Measurements from ENCODE around the gene NDUFB10. TPM values are rescaled to one million over a fixed set of nuclear protein-coding genes. Genes with fewer than 3 reads are reported as not detected.
"Not testable (repeated sequence)": the region's sequence is repeated elsewhere in the genome, so short reads cannot be mapped to it uniquely, and the experiment has no call there.

NDUFB10 gene
- total RNA-seq, 3 donors from 2014 or later, result 204 to 212 (median 210) TPM

- H3K9me3 ChIP-seq, result no peaks in the 10 kb centered on the region
- DNase-seq (no peak), ATAC-seq (no peak)
- intact Hi-C loops (cut with DNase I, micrococcal nuclease), result no loop called here
- H3K4me3 ChIP-seq, result no peak overlapping the region
- TF ChIP-seq CTCF (IDR thresholded peaks at IDR 0.05), result no peak
- H3K36me3 ChIP-seq (ENCODE audit: low read depth), result no peaks in the 10 kb centered on the region
- peaks cover 15% of the 10 kb centered on the region for H3K4me1 ChIP-seq (ENCODE audit: low read depth)
Observed at GRCh38 chr16:1917056-1917664, 42.2 kb upstream of the NDUFB10 start.

- intact Hi-C loops (cut with DNase I, micrococcal nuclease), result no loop called here
- Histone ChIP-seq H3K4me3 (no peak overlapping the region), H3K36me3 (ENCODE audit: low read depth) (no peaks in the 10 kb centered on the region), H3K4me1 (ENCODE audit: low read depth) (peaks cover 15% of the 10 kb centered on the region), H3K9me3 (no peaks in the 10 kb centered on the region)
- no peak for TF ChIP-seq CTCF (IDR thresholded peaks at IDR 0.05)
- no peak for ATAC-seq
- no peak for DNase-seq
Observed at GRCh38 chr16:1917665-1918350, 41.5 kb upstream of the NDUFB10 start.

- no peak for ATAC-seq
- intact Hi-C loops (cut with DNase I, micrococcal nuclease), result no loop called here
- Histone ChIP-seq H3K4me1 (ENCODE audit: low read depth) (peaks cover 15% of the 10 kb centered on the region), H3K4me3 (no peak within 1 kb of the TSS), H3K36me3 (ENCODE audit: low read depth) (no peaks in the 10 kb centered on the region), H3K9me3 (no peaks in the 10 kb centered on the region)
- no peak for TF ChIP-seq CTCF (IDR thresholded peaks at IDR 0.05)
- DNase-seq, result no peak
Observed at GRCh38 chr16:1918351-1919326, 40.7 kb upstream of the NDUFB10 start, which contains the start of gene HS3ST6. TSS of gene HS3ST6 (minus strand) at chr16:1918415. CDS start at chr16:1918323, 92 bp downstream.

- Histone ChIP-seq H3K9me3 (no peaks in the 10 kb centered on the region), H3K4me1 (ENCODE audit: low read depth) (peaks cover 12% of the 10 kb centered on the region), H3K4me3 (no peak overlapping the region), H3K36me3 (ENCODE audit: low read depth) (no peaks in the 10 kb centered on the region)
- intact Hi-C loops (cut with DNase I, micrococcal nuclease), result no loop called here
- no peak for TF ChIP-seq CTCF (IDR thresholded peaks at IDR 0.05)
- no peak for DNase-seq
- ATAC-seq, result no peak
Observed at GRCh38 chr16:1919327-1919998, 39.9 kb upstream of the NDUFB10 start.

GRCh38 chr16:1920122-1920521, 39.2 kb upstream of the NDUFB10 start:
- H3K36me3 ChIP-seq (ENCODE audit: low read depth); H3K9me3 ChIP-seq; H3K4me1 ChIP-seq (ENCODE audit: low read depth); DNase-seq; H3K4me3 ChIP-seq; ATAC-seq: not testable (repeated sequence)
- intact Hi-C loops (cut with DNase I, micrococcal nuclease), result loop anchor here in 1 of 2 donors (10.0 kb wide), 1 partner anchor 55 kb away; no protein-coding TSS in a partner anchor
